Stimulated activated CD8-positive, alpha-beta memory T cell treated with anti-CD3 and anti-CD28 coated beads, Interleukin-4, amount 100 ng/mL, for 48 hours (primary cell): ENCODE data around the gene SLC39A12.

Source experiments
- DNase-seq: peaks from one replicate; pipeline ENCODE4 v3.0.0-alpha.2; 2020

The SLC39A12 gene

GRCh38 chr10:18066947-18067346, 115.2 kb downstream of the SLC39A12 start:
- DNase-seq = no peak

GRCh38 chr10:18068401-18068800, 116.7 kb downstream of the SLC39A12 start:
- DNase-seq = no peak

DNA sequence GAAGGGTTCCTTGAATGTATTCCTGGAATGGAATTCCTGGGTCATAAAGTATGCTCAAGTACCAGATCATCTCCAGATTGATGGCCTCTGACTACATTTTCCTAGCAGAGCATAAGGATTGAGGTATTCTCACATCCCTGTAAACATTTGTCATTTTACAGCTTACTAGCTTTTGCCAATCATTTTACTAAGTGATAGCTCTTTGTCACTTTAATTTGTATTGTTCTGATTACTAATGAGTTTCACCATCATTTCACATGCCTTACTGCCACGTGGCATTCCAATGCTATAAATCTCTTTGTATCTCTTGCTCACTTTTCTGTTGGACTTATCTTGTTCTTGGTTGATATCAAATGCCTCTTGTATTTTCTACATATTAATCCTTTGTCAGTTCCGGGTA, 119.9 kb downstream of the SLC39A12 start:
- DNase-seq = no peak

DNA sequence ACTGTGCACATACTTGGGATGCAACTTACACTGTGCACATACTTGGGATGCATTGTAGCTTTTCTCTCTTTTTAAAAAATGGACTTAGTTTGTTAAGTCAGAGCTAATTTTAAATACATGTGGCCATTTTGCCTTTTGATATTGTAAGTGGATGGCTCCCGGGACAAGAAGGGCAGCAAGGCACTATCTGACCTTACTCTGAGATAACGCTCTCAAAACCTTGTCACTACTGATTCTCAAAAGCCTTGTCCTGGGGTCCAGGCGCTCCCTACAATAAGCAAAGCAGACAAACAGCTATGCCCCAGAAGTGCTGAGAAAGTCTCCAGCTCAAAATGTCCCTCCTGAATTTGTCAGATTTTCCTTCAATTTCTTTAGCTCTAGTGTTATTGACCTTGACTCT, 121.6 kb downstream of the SLC39A12 start:
- DNase-seq = no peak

- no peak for DNase-seq
Measured at GRCh38 chr10:18075881-18076280, 124.2 kb downstream of the SLC39A12 start.

DNA sequence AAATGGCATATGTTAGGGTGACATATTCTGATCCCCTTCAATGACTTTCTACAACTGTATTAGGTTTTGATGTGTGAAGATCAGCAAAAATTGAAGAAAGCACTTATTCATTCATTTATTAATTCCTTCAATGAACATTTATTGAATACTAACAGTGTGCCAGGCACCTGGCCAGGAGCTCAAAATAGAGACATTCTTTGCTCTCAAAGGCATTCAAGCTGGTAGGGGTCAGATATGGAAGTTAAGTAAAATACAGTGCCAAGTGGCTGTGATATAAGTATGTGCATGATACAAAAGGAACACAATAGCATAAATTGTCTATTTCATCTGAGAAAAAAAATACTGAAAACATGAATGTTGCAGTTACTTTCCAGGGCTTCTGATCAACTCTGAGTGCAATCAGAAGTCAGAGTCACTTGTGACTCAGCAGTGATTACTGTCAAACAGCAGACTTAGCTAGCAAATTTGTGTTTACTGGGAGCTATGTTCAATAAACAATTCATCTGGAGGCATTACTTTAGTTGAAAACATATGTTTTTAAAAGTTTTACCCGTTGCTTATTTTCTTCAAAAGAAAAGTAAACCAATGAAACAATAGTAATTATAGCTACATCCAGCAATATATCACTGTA, 128.1 kb downstream of the SLC39A12 start:
- no peak for DNase-seq

DNA sequence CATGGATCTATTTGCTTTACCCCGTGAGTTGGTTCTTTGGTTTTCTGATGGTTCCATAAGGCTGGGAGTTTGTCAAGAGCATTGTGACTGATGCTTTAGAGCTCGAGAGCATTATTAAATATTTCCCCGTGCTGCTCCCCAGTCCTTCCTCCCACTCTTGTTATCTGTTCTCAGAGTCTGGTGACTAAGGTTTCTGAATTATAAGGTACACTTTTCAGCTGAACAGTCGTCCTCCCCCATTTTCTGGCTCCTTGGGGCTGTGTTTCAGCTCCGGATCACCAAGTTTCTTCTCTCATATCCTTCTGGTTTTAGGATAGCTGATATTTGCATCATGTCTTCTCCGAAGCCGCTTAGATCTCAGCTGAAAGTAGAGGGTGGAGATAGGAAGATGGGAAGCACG, 130.7 kb downstream of the SLC39A12 start:
- DNase-seq = no peak

GRCh38 chr10:18085855-18086254, 134.1 kb downstream of the SLC39A12 start:
- DNase-seq = no peak

- DNase-seq = no peak
Measured at GRCh38 chr10:18086746-18087145, 135.0 kb downstream of the SLC39A12 start.

DNA sequence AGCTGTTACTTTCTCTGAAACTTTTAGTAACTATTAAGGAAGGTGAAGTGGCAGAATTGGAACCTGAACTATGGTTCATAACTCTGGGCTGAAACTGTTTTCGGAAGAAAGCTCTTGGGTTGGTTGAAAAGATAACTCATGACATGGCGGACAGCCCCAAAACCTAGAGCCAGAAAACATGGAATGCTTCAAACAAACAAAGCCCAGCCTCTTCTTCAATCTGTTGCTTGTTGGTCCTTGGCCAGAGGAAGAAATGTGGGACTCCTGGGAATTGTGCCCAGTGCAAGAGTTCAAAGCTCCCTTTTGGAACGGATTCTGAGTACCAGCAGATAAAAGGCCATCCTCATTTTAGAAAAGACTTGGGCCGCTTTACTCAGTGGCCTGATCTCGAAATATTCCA, 135.6 kb downstream of the SLC39A12 start:
- DNase-seq = no peak
